Prostate gland (tissue), 2 donors: ENCODE results near the gene MAPK6.

Experiments used
- POLR2A ChIP-seq: fragments of 450-650 bp; IDR thresholded peaks from one replicate; pipeline ENCODE4 v1.6.1; 2016; ENCODE audit warnings: antibody characterized with exemption, mild to moderate bottlenecking
- TF ChIP-seq, protein P1 (sequence below), 4 experiments: fragments of 200-600 bp in 2 of 4; fragments of 450-650 bp in 2 of 4; sonication (generic) in 2 of 4; IDR thresholded peaks; 1 replicate in 3 of 4; 2 replicates in 1 of 4; pipeline ENCODE4 v1.5.1; 2016 to 2019; ENCODE audit warnings: antibody characterized with exemption in 4 of 4, mild to moderate bottlenecking in 2 of 4, moderate library complexity in 2 of 4

DNA sequence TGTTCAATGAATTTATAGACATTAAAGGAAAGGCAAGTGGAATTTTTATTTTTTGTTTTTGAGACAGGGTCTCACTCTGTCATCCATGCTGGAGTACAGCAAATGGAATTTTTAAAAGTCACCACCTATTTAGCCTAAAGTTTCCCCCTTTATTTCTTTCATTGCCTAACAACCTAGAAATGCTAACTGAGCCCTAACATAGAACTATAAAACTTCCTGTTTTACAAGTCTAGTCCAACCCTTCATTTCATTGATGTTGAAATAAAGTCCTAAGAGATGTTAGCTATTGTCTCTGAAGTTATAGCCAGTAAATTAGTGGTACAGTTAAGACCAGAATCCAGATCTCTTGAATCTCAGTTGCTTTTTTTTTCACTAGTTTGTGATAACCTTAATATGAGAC, 39.0 kb downstream of the MAPK6 start:
- no peak for TF ChIP-seq POLR2A
- TF ChIP-seq, protein P1, sequence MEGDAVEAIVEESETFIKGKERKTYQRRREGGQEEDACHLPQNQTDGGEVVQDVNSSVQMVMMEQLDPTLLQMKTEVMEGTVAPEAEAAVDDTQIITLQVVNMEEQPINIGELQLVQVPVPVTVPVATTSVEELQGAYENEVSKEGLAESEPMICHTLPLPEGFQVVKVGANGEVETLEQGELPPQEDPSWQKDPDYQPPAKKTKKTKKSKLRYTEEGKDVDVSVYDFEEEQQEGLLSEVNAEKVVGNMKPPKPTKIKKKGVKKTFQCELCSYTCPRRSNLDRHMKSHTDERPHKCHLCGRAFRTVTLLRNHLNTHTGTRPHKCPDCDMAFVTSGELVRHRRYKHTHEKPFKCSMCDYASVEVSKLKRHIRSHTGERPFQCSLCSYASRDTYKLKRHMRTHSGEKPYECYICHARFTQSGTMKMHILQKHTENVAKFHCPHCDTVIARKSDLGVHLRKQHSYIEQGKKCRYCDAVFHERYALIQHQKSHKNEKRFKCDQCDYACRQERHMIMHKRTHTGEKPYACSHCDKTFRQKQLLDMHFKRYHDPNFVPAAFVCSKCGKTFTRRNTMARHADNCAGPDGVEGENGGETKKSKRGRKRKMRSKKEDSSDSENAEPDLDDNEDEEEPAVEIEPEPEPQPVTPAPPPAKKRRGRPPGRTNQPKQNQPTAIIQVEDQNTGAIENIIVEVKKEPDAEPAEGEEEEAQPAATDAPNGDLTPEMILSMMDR (IDR thresholded peaks at IDR 0.05): no peak
